Neuron (in vitro differentiated cells): Measurements from ENCODE around the gene TMEM109.

Experiments
- H2AFZ ChIP-seq: one replicate; pipeline ENCODE4 v1.6.1; 2013; ENCODE audit warnings: low read depth, mild to moderate bottlenecking, inconsistent platforms, low read length, moderate library complexity
- H3K27me3 ChIP-seq: one replicate; pipeline ENCODE4 v1.6.1; 2013; ENCODE audit warnings: low read length; ENCODE audit not compliant: insufficient read depth
- H3K36me3 ChIP-seq: one replicate; pipeline ENCODE4 v1.6.1; 2013; ENCODE audit warnings: low read length; ENCODE audit not compliant: insufficient read depth
- H3K4me1 ChIP-seq: one replicate; pipeline ENCODE4 v1.6.1; 2013; ENCODE audit warnings: low read length; ENCODE audit not compliant: insufficient read depth
- H3K4me3 ChIP-seq: 2 replicates; pipeline ENCODE4 v1.5.1; 2013; ENCODE audit warnings: mild to moderate bottlenecking, low read length, moderate library complexity
- H3K9me3 ChIP-seq: one replicate; pipeline ENCODE4 v1.6.1; 2013; ENCODE audit warnings: low read length

The TMEM109 gene

GRCh38 chr11:60921259-60921658, 7.3 kb downstream of the TMEM109 start:
- peaks cover 39% of the 10 kb centered on the region for H3K36me3 ChIP-seq
- H3K4me1 ChIP-seq = peaks cover 18% of the 10 kb centered on the region
- no peak overlapping the region for H3K4me3 ChIP-seq
- no peaks in the 10 kb centered on the region for H3K9me3 ChIP-seq
- H2AFZ ChIP-seq = no peak overlapping the region
- no peaks in the 10 kb centered on the region for H3K27me3 ChIP-seq

- Histone ChIP-seq H3K9me3 (no peaks in the 10 kb centered on the region), H3K27me3 (no peaks in the 10 kb centered on the region), H3K4me3 (no peak overlapping the region), H3K36me3 (peaks cover 41% of the 10 kb centered on the region), H2AFZ (no peak overlapping the region), H3K4me1 (peaks cover 21% of the 10 kb centered on the region)
Measured at GRCh38 chr11:60921777-60922335, 7.9 kb downstream of the TMEM109 start.

GRCh38 chr11:60922906-60923305, 8.9 kb downstream of the TMEM109 start:
- Histone ChIP-seq H3K27me3 (no peaks in the 10 kb centered on the region), H3K9me3 (no peaks in the 10 kb centered on the region), H3K4me1 (peaks cover 21% of the 10 kb centered on the region), H2AFZ (no peak overlapping the region), H3K36me3 (peaks cover 51% of the 10 kb centered on the region), H3K4me3 (no peak overlapping the region)

GRCh38 chr11:60923326-60923725, 9.4 kb downstream of the TMEM109 start:
- Histone ChIP-seq H3K27me3 (no peaks in the 10 kb centered on the region), H3K9me3 (no peaks in the 10 kb centered on the region), H3K4me3 (no peak overlapping the region), H3K4me1 (peaks cover 21% of the 10 kb centered on the region), H3K36me3 (peaks cover 54% of the 10 kb centered on the region), H2AFZ (no peak overlapping the region)

- Histone ChIP-seq H2AFZ (no peak overlapping the region), H3K4me1 (peaks cover 21% of the 10 kb centered on the region), H3K36me3 (peaks cover 58% of the 10 kb centered on the region), H3K4me3 (peak overlapping the region; percentile 80), H3K27me3 (no peaks in the 10 kb centered on the region), H3K9me3 (no peaks in the 10 kb centered on the region)
Measured at GRCh38 chr11:60923800-60924109, 9.8 kb downstream of the TMEM109 start.

- peaks cover 21% of the 10 kb centered on the region for H3K4me1 ChIP-seq
- H3K9me3 ChIP-seq = no peaks in the 10 kb centered on the region
- peak within 1 kb of the TSS; percentile 80 for H3K4me3 ChIP-seq
- H2AFZ ChIP-seq = peak within 1 kb of the TSS; percentile 39
- H3K27me3 ChIP-seq = no peaks in the 10 kb centered on the region
- H3K36me3 ChIP-seq = peaks cover 61% of the 10 kb centered on the region
Measured at GRCh38 chr11:60924110-60924905, 10.3 kb downstream of the TMEM109 start, which contains the start of gene TMEM132A. TMEM132A (plus strand) TSS chr11:60924460; CDS start chr11:60924634, 174 bp downstream.

GRCh38 chr11:60924906-60925853, 11.2 kb downstream of the TMEM109 start:
- Histone ChIP-seq H3K9me3 (no peaks in the 10 kb centered on the region), H3K27me3 (no peaks in the 10 kb centered on the region), H3K4me3 (peak overlapping the region; percentile 80), H2AFZ (peak overlapping the region; percentile 39), H3K4me1 (peaks cover 21% of the 10 kb centered on the region), H3K36me3 (peaks cover 61% of the 10 kb centered on the region)

- Histone ChIP-seq H3K27me3 (no peaks in the 10 kb centered on the region), H3K4me1 (peaks cover 21% of the 10 kb centered on the region), H3K4me3 (peak overlapping the region; percentile 80), H3K9me3 (no peaks in the 10 kb centered on the region), H2AFZ (no peak overlapping the region), H3K36me3 (peaks cover 60% of the 10 kb centered on the region)
Measured at GRCh38 chr11:60925868-60926267, 11.9 kb downstream of the TMEM109 start.

- no peak overlapping the region for H2AFZ ChIP-seq
- H3K9me3 ChIP-seq = no peaks in the 10 kb centered on the region
- peaks cover 60% of the 10 kb centered on the region for H3K36me3 ChIP-seq
- no peaks in the 10 kb centered on the region for H3K27me3 ChIP-seq
- peaks cover 21% of the 10 kb centered on the region for H3K4me1 ChIP-seq
- no peak overlapping the region for H3K4me3 ChIP-seq
Measured at GRCh38 chr11:60926500-60926899, 12.5 kb downstream of the TMEM109 start.

- no peak overlapping the region for H2AFZ ChIP-seq
- no peaks in the 10 kb centered on the region for H3K27me3 ChIP-seq
- H3K4me3 ChIP-seq = no peak overlapping the region
- H3K4me1 ChIP-seq = peaks cover 21% of the 10 kb centered on the region
- no peaks in the 10 kb centered on the region for H3K9me3 ChIP-seq
- peaks cover 60% of the 10 kb centered on the region for H3K36me3 ChIP-seq
Measured at GRCh38 chr11:60927061-60927592, 13.2 kb downstream of the TMEM109 start.

GRCh38 chr11:60927600-60927999, 13.6 kb downstream of the TMEM109 start:
- Histone ChIP-seq H3K27me3 (no peaks in the 10 kb centered on the region), H3K36me3 (peaks cover 60% of the 10 kb centered on the region), H2AFZ (no peak overlapping the region), H3K9me3 (no peaks in the 10 kb centered on the region), H3K4me1 (peaks cover 21% of the 10 kb centered on the region), H3K4me3 (no peak overlapping the region)

GRCh38 chr11:60928563-60929001, 14.6 kb downstream of the TMEM109 start:
- H3K36me3 ChIP-seq = peaks cover 62% of the 10 kb centered on the region
- H3K9me3 ChIP-seq = no peaks in the 10 kb centered on the region
- no peak overlapping the region for H2AFZ ChIP-seq
- H3K4me1 ChIP-seq = peaks cover 24% of the 10 kb centered on the region
- H3K27me3 ChIP-seq = no peaks in the 10 kb centered on the region
- H3K4me3 ChIP-seq = no peak overlapping the region

GRCh38 chr11:60929764-60930163, 15.8 kb downstream of the TMEM109 start:
- Histone ChIP-seq H3K4me3 (no peak overlapping the region), H3K36me3 (peaks cover 68% of the 10 kb centered on the region), H2AFZ (no peak overlapping the region), H3K9me3 (no peaks in the 10 kb centered on the region), H3K27me3 (no peaks in the 10 kb centered on the region), H3K4me1 (peaks cover 19% of the 10 kb centered on the region)
